K562 (cell line): Measurements from ENCODE around the gene CLIP2. TPM values are rescaled to one million over a fixed set of nuclear protein-coding genes. Genes with fewer than 3 reads are reported as not detected.
A peak's percentile ranks its signal among the peaks of the same experiment; 100 is the strongest.

Experiments used
- CBX3 ChIP-seq, 2 experiments: IDR thresholded peaks; 1 replicate in 1 of 2; 2 replicates in 1 of 2; pipeline ENCODE4 v1.6.1; 2012; ENCODE audit warnings: inconsistent platforms in 2 of 2, low read length in 2 of 2, borderline replicate concordance in 1 of 2, control low read depth in 1 of 2
- CSDE1 ChIP-seq, 2 experiments: fragments of 450-650 bp; IDR thresholded peaks; 2 replicates each; pipeline ENCODE4 v1.6.1; 2016; ENCODE audit warnings: mild to moderate bottlenecking in 1 of 2
- FOXK2 ChIP-seq, 2 experiments: fragments of 450-650 bp; IDR thresholded peaks in 1 of 2; conservative IDR thresholded peaks in 1 of 2; 2 replicates each; pipeline ENCODE4 v1.6.1; 2016; ENCODE audit warnings: low read depth in 2 of 2, mild to moderate bottlenecking in 1 of 2
- HCFC1 ChIP-seq: IDR thresholded peaks from 2 replicates; pipeline ENCODE4 v1.6.1; 2012; ENCODE audit warnings: low read depth, low read length, improper control_type of control experiment
- KDM4B ChIP-seq, 2 experiments: fragments of 450-650 bp in 1 of 2; sonication (generic) in 1 of 2; IDR thresholded peaks; 2 replicates each; pipeline ENCODE4 v1.6.1; 2016 to 2017; ENCODE audit warnings: borderline replicate concordance in 2 of 2, antibody characterized with exemption in 1 of 2, low read depth in 1 of 2, mild to moderate bottlenecking in 1 of 2
- LARP7 ChIP-seq: fragments of 450-650 bp; IDR thresholded peaks from 2 replicates; pipeline ENCODE4 v1.6.1; 2016
- MCM2 ChIP-seq: fragments of 450-650 bp; IDR thresholded peaks from 2 replicates; pipeline ENCODE4 v1.6.1; 2017; ENCODE audit warnings: low read depth, mild to moderate bottlenecking
- MEIS2 ChIP-seq: fragments of 450-650 bp; IDR thresholded peaks from 2 replicates; pipeline ENCODE4 v1.6.1; 2014; ENCODE audit warnings: mild to moderate bottlenecking; ENCODE audit not compliant: partially characterized antibody
- MYC ChIP-seq, 2 experiments: fragments of 250-450 bp in 1 of 2; sonication (Bioruptor Pico) in 1 of 2; IDR thresholded peaks; 2 replicates each; pipeline versions ENCODE4 v1.5.1 to v1.6.1; 2012 to 2021; ENCODE audit warnings: low read depth in 2 of 2, borderline replicate concordance in 1 of 2, improper control_type of control experiment in 1 of 2, low read length in 1 of 2, mild to moderate bottlenecking in 1 of 2, moderate library complexity in 1 of 2
- NCOA2 ChIP-seq, 2 experiments: fragments of 450-650 bp; IDR thresholded peaks; 2 replicates each; pipeline ENCODE4 v1.6.1; 2018; ENCODE audit warnings: mild to moderate bottlenecking in 2 of 2, moderate library complexity in 1 of 2; ENCODE audit not compliant: partially characterized antibody in 2 of 2
- NFXL1 ChIP-seq: fragments of 450-650 bp; formaldehyde crosslinking; IDR thresholded peaks from 2 replicates; pipeline ENCODE4 v1.4.0; 2021; ENCODE audit warnings: mild to moderate bottlenecking
- NUFIP1 ChIP-seq: fragments of 450-650 bp; IDR thresholded peaks from 2 replicates; pipeline ENCODE4 v1.6.1; 2018; ENCODE audit not compliant: partially characterized antibody
- PHB ChIP-seq: fragments of 250-450 bp; sonication (Bioruptor Pico); IDR thresholded peaks from 2 replicates; pipeline ENCODE4 v1.5.0; 2021
- PHF8 ChIP-seq: fragments of 200-600 bp; sonication (generic); IDR thresholded peaks from 2 replicates; pipeline ENCODE4 v1.6.1; 2012; ENCODE audit warnings: mixed run types, mild to moderate bottlenecking, inconsistent platforms, low read length, moderate library complexity, borderline replicate concordance
- RBM17 ChIP-seq: fragments of 200-400 bp; formaldehyde crosslinking; IDR thresholded peaks from 2 replicates; pipeline ENCODE4 v1.6.1; 2017; ENCODE audit warnings: low read depth, mild to moderate bottlenecking, low read length, borderline replicate concordance
- SMARCE1 ChIP-seq: fragments of 450-650 bp; IDR thresholded peaks from 2 replicates; pipeline ENCODE4 v1.7.1; 2016; ENCODE audit warnings: mild to moderate bottlenecking
- SP1 ChIP-seq: sonication (generic); formaldehyde crosslinking; IDR thresholded peaks from 2 replicates; pipeline ENCODE4 v1.8.1; 2022; ENCODE audit warnings: mild to moderate bottlenecking, missing genetic modification reagents
- TCF7 ChIP-seq: sonication (generic); IDR thresholded peaks from 2 replicates; pipeline ENCODE4 v1.6.1; 2016; ENCODE audit warnings: antibody characterized with exemption, borderline replicate concordance
- TFAM ChIP-seq: fragments of 250-450 bp; sonication (Bioruptor Pico); conservative IDR thresholded peaks from 2 replicates; pipeline ENCODE4 v1.5.0; 2021; ENCODE audit warnings: mild to moderate bottlenecking, moderate library complexity
- WHSC1 ChIP-seq: IDR thresholded peaks from one replicate; pipeline ENCODE4 v1.6.1; 2012; ENCODE audit warnings: low read length, control low read depth, inconsistent platforms
- ZBTB7A ChIP-seq: IDR thresholded peaks from 2 replicates; pipeline ENCODE4 v1.6.1; 2011; ENCODE audit warnings: low read depth, mild to moderate bottlenecking, low read length, moderate library complexity, borderline replicate concordance; ENCODE audit not compliant: control insufficient read depth
- ZFPM2 ChIP-seq: fragments of 250-450 bp; sonication (Bioruptor Pico); IDR thresholded peaks from 2 replicates; pipeline ENCODE4 v1.5.1; 2022; ENCODE audit warnings: mild to moderate bottlenecking
- ZNF146 ChIP-seq: IDR thresholded peaks from one replicate; pipeline ENCODE4 v1.6.1; 2018; ENCODE audit warnings: missing compliant biosample characterization; ENCODE audit not compliant: unreplicated experiment
- ZNF384 ChIP-seq: IDR thresholded peaks from 2 replicates; pipeline ENCODE4 v1.6.1; 2012; ENCODE audit warnings: low read depth, low read length, improper control_type of control experiment
- ZNF551 ChIP-seq: fragments of 250-450 bp; sonication (Bioruptor Pico); IDR thresholded peaks from 2 replicates; pipeline ENCODE4 v1.5.0; 2021; ENCODE audit warnings: mild to moderate bottlenecking, moderate library complexity
- polyA plus RNA-seq, 8 experiments: library from polyadenylated mRNA; depleted of rRNA in 4 of 8; stranded (reverse) in 5 of 8; unstranded in 3 of 8; fragments of >200 nt; fragmentation: Nextera tagmentation in 2 of 8; fragmentation: Illumina TruSeq in 1 of 8; extraction: Ambion mirVana in 2 of 8; extraction: Trizol in 1 of 8; gene quantifications; 2 replicates each; pipeline versions ENCODE4 v1.2.1 to v1.2.3, GENCODE V29; 2011 to 2014; ENCODE audit warnings: inconsistent platforms in 1 of 8, missing spikeins in 1 of 8
- total RNA-seq, 7 experiments: library from RNA; depleted of rRNA in 6 of 7; stranded (reverse); fragments of >200 nt in 6 of 7; fragmentation: Illumina TruSeq in 2 of 7; extraction: Trizol in 2 of 7; gene quantifications; 2 replicates each; pipeline versions ENCODE4 v1.2.1 to v1.2.3, GENCODE V29; 2011 to 2021; ENCODE audit warnings: low replicate concordance in 1 of 7
- TF ChIP-seq, protein P1 (sequence below): fragments of 450-650 bp; IDR thresholded peaks from 2 replicates; pipeline ENCODE4 v1.6.1; 2017; ENCODE audit warnings: mild to moderate bottlenecking, moderate library complexity
- TF ChIP-seq, protein P2 (sequence below), 3 experiments: IDR thresholded peaks in 2 of 3; conservative IDR thresholded peaks in 1 of 3; 2 replicates each; pipeline ENCODE4 v1.5.1; 2011 to 2012; ENCODE audit warnings: low read length in 3 of 3, mild to moderate bottlenecking in 3 of 3, control low read depth in 2 of 3, improper control_type of control experiment in 1 of 3, inconsistent platforms in 1 of 3, low read depth in 1 of 3, mixed read lengths in 1 of 3, moderate library complexity in 1 of 3; ENCODE audit not compliant: insufficient read depth in 2 of 3

CLIP2 gene
- total and polyA plus RNA-seq, 9 of the 15 experiments (the other 6 are each of a cell fraction or from before 2014, with no cell fraction given): 0.07 to 5.4 (median 2.1) TPM

DNA sequence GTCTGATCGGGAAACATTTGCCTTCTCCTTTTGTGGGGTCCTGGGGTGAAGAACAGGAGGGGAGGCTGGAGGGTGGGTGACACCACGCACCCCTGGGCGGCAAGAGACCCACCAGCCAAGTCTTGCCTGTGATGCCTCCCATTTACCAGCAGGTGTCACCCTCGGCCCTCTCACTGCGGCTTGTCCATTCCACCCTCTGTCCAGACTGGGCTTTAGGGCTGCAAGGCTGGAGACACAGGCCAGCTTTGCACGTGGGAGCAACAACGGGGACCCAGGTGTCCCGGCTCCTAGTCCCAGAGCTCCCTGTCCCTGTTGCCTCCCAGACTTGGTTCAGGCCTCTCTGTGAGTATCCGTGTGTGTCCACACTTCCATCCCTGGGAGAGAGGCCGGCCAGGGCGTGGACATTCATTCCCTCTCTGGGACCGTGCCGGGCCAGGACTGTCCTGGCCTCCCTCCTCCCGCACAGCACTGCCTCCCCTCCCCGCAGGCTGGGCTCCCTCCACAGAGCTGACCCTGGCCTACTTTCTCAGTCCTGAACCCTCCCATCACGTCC lies 128.3 kb downstream of the CLIP2 start (continued):
- TF ChIP-seq PHB (CRISPR knock-in tag) (0 out of 2 replicates have a peak, but pooled peaks have one; percentile 49), MYC (IDR thresholded peaks at IDR 0.05; ENCODE audit: low read depth, low read length) (peak; percentile 35; the same call in 1 of the 2 replicates), MYC (CRISPR knock-in tag; IDR thresholded peaks at IDR 0.05; ENCODE audit: borderline replicate concordance, low read depth) (no peak), SMARCE1 (no peak), ZBTB7A (peak; percentile 85; the same call in 1 of the 2 replicates), ZFPM2 (no peak), WHSC1 (no peak), HCFC1 (peak; percentile 9; the same call in 1 of the 2 replicates), NFXL1 (CRISPR knock-in tag) (no peak), KDM4B (IDR thresholded peaks at IDR 0.05; ENCODE audit: borderline replicate concordance in 2 of 2, low read depth in 1 of 2) (no peak), CSDE1 (IDR thresholded peaks at IDR 0.05) (no peak), ZNF551 (CRISPR knock-in tag) (no peak), TFAM (CRISPR knock-in tag) (no peak), ZNF384 (peak; percentile 63), MEIS2 (no peak), NCOA2 (IDR thresholded peaks at IDR 0.05; ENCODE audit: partially characterized antibody in 2 of 2) (no peak), FOXK2 (conservative IDR thresholded peaks at IDR 0.05 in 1 of 2, IDR thresholded peaks at IDR 0.05 in 1 of 2; ENCODE audit: low read depth in 2 of 2) (peak in 1 of 2 experiments; percentile 24; a peak in 1 of 4 replicates), ZNF146 (no peak), MCM2 (no peak), NUFIP1 (no peak), SP1 (CRISPR knock-in tag) (peak; percentile 35; the same call in 1 of the 2 replicates), CBX3 (IDR thresholded peaks at IDR 0.05; ENCODE audit: borderline replicate concordance in 1 of 2, low read length in 2 of 2) (no peak), RBM17 (no peak), TCF7 (no peak), LARP7 (no peak), PHF8 (no peak)
- TF ChIP-seq, protein P1, sequence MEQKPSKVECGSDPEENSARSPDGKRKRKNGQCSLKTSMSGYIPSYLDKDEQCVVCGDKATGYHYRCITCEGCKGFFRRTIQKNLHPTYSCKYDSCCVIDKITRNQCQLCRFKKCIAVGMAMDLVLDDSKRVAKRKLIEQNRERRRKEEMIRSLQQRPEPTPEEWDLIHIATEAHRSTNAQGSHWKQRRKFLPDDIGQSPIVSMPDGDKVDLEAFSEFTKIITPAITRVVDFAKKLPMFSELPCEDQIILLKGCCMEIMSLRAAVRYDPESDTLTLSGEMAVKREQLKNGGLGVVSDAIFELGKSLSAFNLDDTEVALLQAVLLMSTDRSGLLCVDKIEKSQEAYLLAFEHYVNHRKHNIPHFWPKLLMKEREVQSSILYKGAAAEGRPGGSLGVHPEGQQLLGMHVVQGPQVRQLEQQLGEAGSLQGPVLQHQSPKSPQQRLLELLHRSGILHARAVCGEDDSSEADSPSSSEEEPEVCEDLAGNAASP: no peak
- TF ChIP-seq, protein P2, sequence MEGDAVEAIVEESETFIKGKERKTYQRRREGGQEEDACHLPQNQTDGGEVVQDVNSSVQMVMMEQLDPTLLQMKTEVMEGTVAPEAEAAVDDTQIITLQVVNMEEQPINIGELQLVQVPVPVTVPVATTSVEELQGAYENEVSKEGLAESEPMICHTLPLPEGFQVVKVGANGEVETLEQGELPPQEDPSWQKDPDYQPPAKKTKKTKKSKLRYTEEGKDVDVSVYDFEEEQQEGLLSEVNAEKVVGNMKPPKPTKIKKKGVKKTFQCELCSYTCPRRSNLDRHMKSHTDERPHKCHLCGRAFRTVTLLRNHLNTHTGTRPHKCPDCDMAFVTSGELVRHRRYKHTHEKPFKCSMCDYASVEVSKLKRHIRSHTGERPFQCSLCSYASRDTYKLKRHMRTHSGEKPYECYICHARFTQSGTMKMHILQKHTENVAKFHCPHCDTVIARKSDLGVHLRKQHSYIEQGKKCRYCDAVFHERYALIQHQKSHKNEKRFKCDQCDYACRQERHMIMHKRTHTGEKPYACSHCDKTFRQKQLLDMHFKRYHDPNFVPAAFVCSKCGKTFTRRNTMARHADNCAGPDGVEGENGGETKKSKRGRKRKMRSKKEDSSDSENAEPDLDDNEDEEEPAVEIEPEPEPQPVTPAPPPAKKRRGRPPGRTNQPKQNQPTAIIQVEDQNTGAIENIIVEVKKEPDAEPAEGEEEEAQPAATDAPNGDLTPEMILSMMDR (IDR thresholded peaks at IDR 0.05 in 2 of 3, conservative IDR thresholded peaks at IDR 0.05 in 1 of 3; ENCODE audit: insufficient read depth in 2 of 3, low read depth in 1 of 3, low read length in 3 of 3): peak; percentile 96 to 98 (median 98)
